Smooth muscle cell (in vitro differentiated cells): ENCODE measurements around the gene PAX2. TPM values are rescaled to one million over a fixed set of nuclear protein-coding genes. Genes with fewer than 3 reads are reported as not detected.

Experiments
- DNase-seq: peaks from one replicate; lab custom pipeline; 2025; ENCODE audit not compliant: unreplicated experiment; lab: John Stamatoyannopoulos, UW
- H2AFZ ChIP-seq: fragments of 200-600 bp; sonication (generic); 2 replicates; pipeline ENCODE4 v1.6.0; 2016; ENCODE audit warnings: antibody characterized with exemption, low read depth, mild to moderate bottlenecking
- H3F3A ChIP-seq: fragments of 200-600 bp; sonication (generic); 2 replicates; pipeline ENCODE4 v1.6.0; 2017; ENCODE audit warnings: antibody characterized with exemption, low read depth
- H3K27ac ChIP-seq: fragments of 200-600 bp; sonication (generic); 2 replicates; pipeline ENCODE4 v1.5.1; 2016; ENCODE audit warnings: low read depth, mild to moderate bottlenecking
- H3K27me3 ChIP-seq: fragments of 200-600 bp; sonication (generic); 2 replicates; pipeline ENCODE4 v1.6.1; 2016; ENCODE audit warnings: low read depth, mild to moderate bottlenecking
- H3K36me3 ChIP-seq: fragments of 200-600 bp; sonication (generic); 2 replicates; pipeline ENCODE4 v1.5.1; 2016; ENCODE audit warnings: low read depth
- H3K4me1 ChIP-seq: fragments of 200-600 bp; sonication (generic); 2 replicates; pipeline ENCODE4 v1.5.1; 2016; ENCODE audit warnings: low read depth
- H3K4me2 ChIP-seq: fragments of 200-600 bp; sonication (generic); 2 replicates; pipeline ENCODE4 v1.6.0; 2016; ENCODE audit warnings: mild to moderate bottlenecking
- H3K4me3 ChIP-seq: fragments of 200-600 bp; sonication (generic); 2 replicates; pipeline ENCODE4 v1.5.1; 2016; ENCODE audit warnings: mild to moderate bottlenecking
- H3K79me2 ChIP-seq: fragments of 200-600 bp; sonication (generic); 2 replicates; pipeline ENCODE4 v1.6.0; 2016; ENCODE audit warnings: low read depth, mild to moderate bottlenecking
- H3K9ac ChIP-seq: fragments of 200-600 bp; sonication (generic); 2 replicates; pipeline ENCODE4 v1.6.0; 2016; ENCODE audit warnings: low read depth
- H3K9me3 ChIP-seq: fragments of 200-600 bp; sonication (generic); replicated peaks from 2 replicates; pipeline ENCODE4 v1.5.1; 2016; ENCODE audit warnings: low read depth
- H4K20me1 ChIP-seq: fragments of 200-600 bp; sonication (generic); 2 replicates; pipeline ENCODE4 v1.6.0; 2016; ENCODE audit warnings: low read depth
- CTCF ChIP-seq: fragments of 200-600 bp; sonication (generic); IDR thresholded peaks from 2 replicates; pipeline ENCODE4 v1.5.1; 2017; ENCODE audit warnings: borderline replicate concordance, mild to moderate bottlenecking, antibody characterized with exemption; ENCODE audit not compliant: insufficient read depth, poor library complexity, severe bottlenecking
- WGBS: methylation state at CpG from one replicate; pipeline ENCODE4 v1.1.7; 2016; ENCODE audit warnings: low lambda C conversion rate; 5-methylcytosine and 5-hydroxymethylcytosine counted together
- polyA plus RNA-seq: library from polyadenylated mRNA; unstranded; fragments of >200 nt; fragmentation: Nextera tagmentation; extraction: Ambion mirVana; gene quantifications from 2 replicates; pipeline ENCODE4 v1.2.1, GENCODE V29; 2016
- total RNA-seq: library from RNA; depleted of rRNA; stranded (reverse); fragments of >200 nt; gene quantifications from 2 replicates; pipeline ENCODE4 v1.2.3, GENCODE V29; 2014

Gene PAX2
- total and polyA plus RNA-seq, 2 experiments from 2014 or later = not detected

- H3K36me3 ChIP-seq = no peaks in the 10 kb centered on the region
- H3K4me3 ChIP-seq = peak overlapping the region; percentile 37
- H3K79me2 ChIP-seq = no peaks in the 10 kb centered on the region
- no peak overlapping the region for H3K27ac ChIP-seq
- no peaks in the 10 kb centered on the region for H3F3A ChIP-seq
- TF ChIP-seq CTCF = no peak
- WGBS = 24% methylated on average over 6 of the region's 36 CpGs
- H3K4me1 ChIP-seq = peaks cover 9% of the 10 kb centered on the region
- H4K20me1 ChIP-seq = no peaks in the 10 kb centered on the region
- peak overlapping the region; percentile 83 for H3K4me2 ChIP-seq
- H2AFZ ChIP-seq = peak overlapping the region; percentile 58
- no peaks in the 10 kb centered on the region for H3K9me3 ChIP-seq
- no peak overlapping the region for H3K9ac ChIP-seq
- H3K27me3 ChIP-seq = peaks cover 100% of the 10 kb centered on the region
- DNase-seq = no peak
Measured at GRCh38 chr10:100713859-100714565, 31.4 kb upstream of the PAX2 start.

- Histone ChIP-seq H3K9me3 (no peaks in the 10 kb centered on the region), H2AFZ (no peak overlapping the region), H3K27ac (no peak overlapping the region), H3K27me3 (peaks cover 100% of the 10 kb centered on the region), H3K9ac (no peak overlapping the region), H3K36me3 (no peaks in the 10 kb centered on the region), H3K4me1 (peaks cover 9% of the 10 kb centered on the region), H3K4me3 (no peak overlapping the region), H3K4me2 (no peak overlapping the region), H4K20me1 (no peaks in the 10 kb centered on the region), H3F3A (no peaks in the 10 kb centered on the region), H3K79me2 (no peaks in the 10 kb centered on the region)
- no peak for TF ChIP-seq CTCF
- 89% methylated on average over 1 of the region's 1 CpG for WGBS
- no peak for DNase-seq
Measured at GRCh38 chr10:100714566-100714950, 30.8 kb upstream of the PAX2 start.

- H3K4me1 ChIP-seq = peaks cover 4% of the 10 kb centered on the region
- H3K9me3 ChIP-seq = no peaks in the 10 kb centered on the region
- WGBS = 62% methylated on average over 4 of the region's 4 CpGs
- TF ChIP-seq CTCF = no peak
- peak overlapping the region; percentile 79 for H3K4me2 ChIP-seq
- H3F3A ChIP-seq = no peaks in the 10 kb centered on the region
- H4K20me1 ChIP-seq = no peaks in the 10 kb centered on the region
- H3K27me3 ChIP-seq = peaks cover 100% of the 10 kb centered on the region
- H3K4me3 ChIP-seq = no peak overlapping the region
- no peak overlapping the region for H3K9ac ChIP-seq
- no peaks in the 10 kb centered on the region for H3K79me2 ChIP-seq
- DNase-seq = no peak
- no peak overlapping the region for H3K27ac ChIP-seq
- H3K36me3 ChIP-seq = no peaks in the 10 kb centered on the region
- H2AFZ ChIP-seq = peak overlapping the region; percentile 86
Measured at GRCh38 chr10:100715101-100715444, 30.3 kb upstream of the PAX2 start.
